Measurements from ENCODE around the gene RNU1-2.
"Not testable (repeated sequence)": the region's sequence is repeated elsewhere in the genome, so short reads cannot be mapped to it uniquely, and the experiment has no call there.

DNA sequence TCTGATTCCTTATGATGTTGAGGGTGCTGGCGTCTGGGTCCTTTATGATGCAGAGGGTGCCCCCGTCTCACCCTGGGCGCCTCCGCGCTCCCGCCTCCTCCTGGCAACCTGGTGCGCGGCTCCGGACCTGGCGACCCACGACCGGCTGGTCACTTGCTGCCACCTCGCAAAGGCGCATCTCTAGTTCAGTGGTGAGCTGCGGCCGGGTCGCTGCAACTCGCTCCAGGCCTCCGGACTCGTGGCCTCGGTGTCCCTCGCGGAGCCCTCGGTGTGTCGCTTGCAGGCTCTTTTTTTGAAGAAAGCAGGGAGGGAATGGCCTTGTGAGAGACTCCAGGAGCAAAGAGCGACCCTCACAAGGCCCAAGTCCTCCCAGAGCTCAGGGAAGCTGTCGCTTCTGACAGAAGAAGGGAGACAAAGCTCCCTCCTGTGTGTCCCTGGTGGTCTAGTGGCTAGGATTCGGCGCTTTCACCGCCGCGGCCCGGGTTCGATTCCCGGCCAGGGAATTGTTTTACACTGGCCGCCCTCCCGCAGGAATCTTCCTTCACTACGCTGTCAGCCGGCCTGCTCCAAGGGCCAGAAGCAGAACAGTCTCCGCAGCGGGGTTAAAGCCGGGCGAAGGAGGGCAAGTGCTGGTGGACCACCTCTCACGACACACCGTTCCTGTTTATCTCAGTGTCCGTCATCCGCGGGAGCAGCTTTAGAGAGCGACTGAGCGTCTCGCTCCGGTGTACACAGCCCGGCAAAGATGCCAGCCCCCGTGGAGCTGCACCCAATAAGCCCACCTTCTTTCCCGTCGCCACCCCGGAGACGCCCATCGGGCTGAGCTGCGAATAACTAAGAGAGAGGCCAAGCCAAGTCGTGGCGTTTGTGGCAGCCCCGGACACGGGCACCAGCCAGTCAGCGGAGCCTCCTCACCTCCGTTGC is 23.4 kb upstream of the RNU1-2 start:
- TF ChIP-seq, protein P1, sequence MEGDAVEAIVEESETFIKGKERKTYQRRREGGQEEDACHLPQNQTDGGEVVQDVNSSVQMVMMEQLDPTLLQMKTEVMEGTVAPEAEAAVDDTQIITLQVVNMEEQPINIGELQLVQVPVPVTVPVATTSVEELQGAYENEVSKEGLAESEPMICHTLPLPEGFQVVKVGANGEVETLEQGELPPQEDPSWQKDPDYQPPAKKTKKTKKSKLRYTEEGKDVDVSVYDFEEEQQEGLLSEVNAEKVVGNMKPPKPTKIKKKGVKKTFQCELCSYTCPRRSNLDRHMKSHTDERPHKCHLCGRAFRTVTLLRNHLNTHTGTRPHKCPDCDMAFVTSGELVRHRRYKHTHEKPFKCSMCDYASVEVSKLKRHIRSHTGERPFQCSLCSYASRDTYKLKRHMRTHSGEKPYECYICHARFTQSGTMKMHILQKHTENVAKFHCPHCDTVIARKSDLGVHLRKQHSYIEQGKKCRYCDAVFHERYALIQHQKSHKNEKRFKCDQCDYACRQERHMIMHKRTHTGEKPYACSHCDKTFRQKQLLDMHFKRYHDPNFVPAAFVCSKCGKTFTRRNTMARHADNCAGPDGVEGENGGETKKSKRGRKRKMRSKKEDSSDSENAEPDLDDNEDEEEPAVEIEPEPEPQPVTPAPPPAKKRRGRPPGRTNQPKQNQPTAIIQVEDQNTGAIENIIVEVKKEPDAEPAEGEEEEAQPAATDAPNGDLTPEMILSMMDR (conservative IDR thresholded peaks at IDR 0.05; ENCODE audit: low read depth, low read length) = not testable (repeated sequence)
- not testable (repeated sequence) for TF ChIP-seq EZH2 (IDR thresholded peaks at IDR 0.05; ENCODE audit: borderline replicate concordance, low read depth, low read length, poor library complexity, severe bottlenecking)
